GM19099 (cell line): ENCODE data around the gene ZFP62.

Experiments
- POLR2A ChIP-seq: IDR thresholded peaks from 3 replicates; pipeline ENCODE4 v1.6.1; 2011; ENCODE audit warnings: low read depth; ENCODE audit not compliant: insufficient read length; ENCODE audit errors: extremely low read depth

ZFP62 gene

GRCh38 chr5:180848265-180848664 lies 12.8 kb downstream of the ZFP62 start:
- TF ChIP-seq POLR2A = no peak

- no peak for TF ChIP-seq POLR2A
Observed at GRCh38 chr5:180847026-180847425, 14.1 kb downstream of the ZFP62 start.

GRCh38 chr5:180844858-180845257 lies 16.2 kb downstream of the ZFP62 start:
- no peak for TF ChIP-seq POLR2A

GRCh38 chr5:180844432-180844831 lies 16.6 kb downstream of the ZFP62 start:
- no peak for TF ChIP-seq POLR2A

GRCh38 chr5:180839935-180840334 lies 21.1 kb downstream of the ZFP62 start:
- TF ChIP-seq POLR2A = no peak

- TF ChIP-seq POLR2A = no peak
Observed at GRCh38 chr5:180839227-180839626, 21.8 kb downstream of the ZFP62 start.

- no peak for TF ChIP-seq POLR2A
Observed at GRCh38 chr5:180837478-180837877, 23.6 kb downstream of the ZFP62 start.

- TF ChIP-seq POLR2A = peak; percentile 53
Observed at GRCh38 chr5:180832638-180833068, 28.4 kb downstream of the ZFP62 start.

- TF ChIP-seq POLR2A = peak; percentile 69
Observed at GRCh38 chr5:180831139-180832093, 29.7 kb downstream of the ZFP62 start.

- peak; percentile 64 for TF ChIP-seq POLR2A
Observed at GRCh38 chr5:180830253-180831138, 30.6 kb downstream of the ZFP62 start.

- no peak for TF ChIP-seq POLR2A
Observed at GRCh38 chr5:180829726-180830125, 31.4 kb downstream of the ZFP62 start.

- no peak for TF ChIP-seq POLR2A
Observed at GRCh38 chr5:180825768-180826525, 35.1 kb downstream of the ZFP62 start.

- no peak for TF ChIP-seq POLR2A
Observed at GRCh38 chr5:180824630-180825476, 36.2 kb downstream of the ZFP62 start.
